Hematopoietic multipotent progenitor cell treated with erythropoietin and hydrocortisone succinate and interleukin-3 and kit ligand, for 6 days (in vitro differentiated cells): ENCODE data around the gene MARCHF10.
"Not testable (repeated sequence)": the region's sequence is repeated elsewhere in the genome, so short reads cannot be mapped to it uniquely, and the experiment has no call there.

Source experiments
- DNase-seq: peaks from one replicate; pipeline ENCODE4 v3.0.0-alpha.2; 2015

The MARCHF10 gene

DNA sequence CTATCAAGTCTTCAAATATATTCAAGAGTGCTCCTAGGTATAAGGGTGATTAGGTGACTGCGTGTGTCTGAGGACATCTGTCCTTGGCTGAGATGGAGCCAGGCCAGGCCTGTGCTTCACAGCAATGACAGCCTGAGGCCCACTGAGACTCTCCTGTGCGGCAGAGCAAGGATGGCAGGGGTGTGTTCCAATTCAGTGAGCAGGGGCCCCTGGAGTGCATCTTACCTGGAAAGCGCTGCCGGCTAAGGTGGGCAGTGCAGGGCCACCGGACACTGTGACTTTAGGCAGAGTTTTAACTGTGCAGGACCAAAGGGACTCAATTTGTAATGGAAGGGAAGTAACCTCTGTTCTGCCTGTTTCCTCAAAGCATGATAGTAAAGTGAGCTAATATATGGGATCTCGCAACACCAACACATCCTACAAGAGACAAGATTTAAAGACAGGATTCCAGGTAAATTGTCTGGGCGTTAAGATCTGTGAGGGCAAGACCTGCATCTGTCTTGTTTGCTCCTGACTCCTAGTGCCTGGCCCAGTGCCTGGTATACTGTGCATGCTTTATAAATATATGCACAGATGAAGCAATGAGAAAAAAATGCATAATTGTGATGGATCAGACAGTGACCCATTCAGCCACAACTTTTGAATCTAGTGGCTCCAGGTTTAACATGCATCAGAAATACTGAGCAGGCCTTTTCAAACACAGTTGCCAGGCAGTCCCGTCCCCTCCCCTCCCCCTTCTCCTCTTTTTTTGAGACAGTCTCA lies 93.9 kb downstream of the MARCHF10 start:
- no peak for DNase-seq

DNA sequence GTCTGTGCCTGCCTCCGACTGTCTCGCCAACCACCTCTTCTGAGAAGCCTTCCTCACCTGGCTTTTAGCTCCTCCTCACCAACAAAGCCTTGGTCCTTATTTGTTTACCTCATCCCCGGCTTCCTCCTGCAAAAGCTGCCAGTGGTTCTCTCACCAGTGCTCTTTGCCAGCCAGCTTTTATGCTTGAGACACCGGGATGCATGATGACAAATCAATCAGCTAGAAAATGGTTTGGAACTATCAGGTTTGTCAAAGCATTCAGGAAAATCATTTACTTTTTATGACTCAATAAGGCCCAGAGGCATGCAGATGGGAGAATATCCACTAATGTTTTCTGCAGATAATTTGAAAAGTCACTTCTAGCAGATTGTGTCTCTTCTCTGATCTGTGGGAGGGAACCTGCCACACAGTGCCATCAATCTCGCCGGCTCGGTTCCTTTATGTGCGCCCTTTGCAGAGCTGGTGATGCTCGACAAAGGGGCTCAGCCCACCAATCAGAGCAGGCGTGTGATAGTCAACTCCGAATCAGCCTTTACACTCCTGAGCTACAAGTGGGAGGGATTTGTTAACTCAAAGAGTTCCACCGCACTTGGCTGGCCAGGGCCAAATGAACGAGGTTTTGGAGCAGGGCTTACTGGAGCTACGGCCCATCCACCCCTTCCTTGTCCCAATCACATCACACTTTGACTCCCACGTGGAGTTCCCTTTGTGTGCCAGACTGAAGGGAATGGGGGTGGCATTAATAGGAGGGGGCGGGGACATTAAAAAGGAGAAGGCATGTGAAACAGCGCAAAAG lies 94.8 kb downstream of the MARCHF10 start:
- no peak for DNase-seq

DNA sequence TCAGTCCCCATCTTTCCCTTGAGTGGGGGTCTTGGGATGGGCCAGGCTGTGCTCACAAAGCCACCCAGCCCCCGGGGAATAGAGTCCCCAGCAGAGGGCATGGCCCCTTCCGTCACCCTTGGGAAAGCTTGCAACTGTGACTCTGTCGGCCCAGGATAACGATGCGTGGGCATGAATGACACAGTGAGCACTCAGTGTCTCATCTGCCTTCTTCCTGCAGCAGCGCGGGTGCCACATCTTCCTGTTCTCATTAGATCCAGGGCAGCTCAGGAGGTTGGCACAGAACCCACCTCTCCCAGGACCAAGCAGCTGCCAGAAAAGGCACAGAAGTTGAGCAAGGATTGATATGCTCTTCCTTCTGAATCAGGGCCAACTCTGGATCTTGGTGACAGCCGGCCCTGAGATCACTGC lies 95.9 kb downstream of the MARCHF10 start:
- DNase-seq, result no peak

DNA sequence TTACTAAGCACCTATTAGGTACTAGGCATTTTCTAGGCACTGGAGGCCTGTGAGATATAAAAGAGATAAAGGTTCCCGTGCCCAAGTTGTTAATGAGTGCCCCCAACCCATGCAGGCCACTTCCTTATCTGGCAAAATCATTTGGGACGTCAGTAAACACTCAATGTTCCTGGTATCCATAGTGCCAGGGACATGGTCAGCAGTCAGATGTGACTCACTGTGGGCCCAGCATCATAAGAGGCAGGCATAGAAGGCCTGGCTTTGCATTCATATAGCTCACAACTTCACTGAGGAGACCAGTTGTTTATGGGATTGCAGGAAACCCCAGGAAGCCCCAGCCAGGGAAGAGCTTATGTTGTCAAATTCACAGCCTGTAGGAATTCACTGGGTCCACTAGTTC lies 99.5 kb downstream of the MARCHF10 start:
- no peak for DNase-seq

DNA sequence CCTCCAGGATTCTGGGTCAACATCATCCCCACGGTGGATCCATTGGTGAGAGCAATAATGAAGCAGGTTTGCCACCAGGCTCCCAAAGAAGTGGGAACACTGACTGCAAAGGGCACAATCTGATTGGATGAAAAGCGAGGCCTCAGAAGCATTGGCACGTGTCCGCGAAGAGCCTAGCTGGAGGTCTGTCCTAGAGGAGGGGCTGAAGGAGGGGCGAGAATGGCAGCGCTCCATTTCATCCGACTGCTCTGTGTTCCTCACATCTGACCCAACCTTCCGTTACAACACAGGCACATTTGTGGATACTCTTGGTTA lies 100.7 kb downstream of the MARCHF10 start:
- DNase-seq, result no peak

DNA sequence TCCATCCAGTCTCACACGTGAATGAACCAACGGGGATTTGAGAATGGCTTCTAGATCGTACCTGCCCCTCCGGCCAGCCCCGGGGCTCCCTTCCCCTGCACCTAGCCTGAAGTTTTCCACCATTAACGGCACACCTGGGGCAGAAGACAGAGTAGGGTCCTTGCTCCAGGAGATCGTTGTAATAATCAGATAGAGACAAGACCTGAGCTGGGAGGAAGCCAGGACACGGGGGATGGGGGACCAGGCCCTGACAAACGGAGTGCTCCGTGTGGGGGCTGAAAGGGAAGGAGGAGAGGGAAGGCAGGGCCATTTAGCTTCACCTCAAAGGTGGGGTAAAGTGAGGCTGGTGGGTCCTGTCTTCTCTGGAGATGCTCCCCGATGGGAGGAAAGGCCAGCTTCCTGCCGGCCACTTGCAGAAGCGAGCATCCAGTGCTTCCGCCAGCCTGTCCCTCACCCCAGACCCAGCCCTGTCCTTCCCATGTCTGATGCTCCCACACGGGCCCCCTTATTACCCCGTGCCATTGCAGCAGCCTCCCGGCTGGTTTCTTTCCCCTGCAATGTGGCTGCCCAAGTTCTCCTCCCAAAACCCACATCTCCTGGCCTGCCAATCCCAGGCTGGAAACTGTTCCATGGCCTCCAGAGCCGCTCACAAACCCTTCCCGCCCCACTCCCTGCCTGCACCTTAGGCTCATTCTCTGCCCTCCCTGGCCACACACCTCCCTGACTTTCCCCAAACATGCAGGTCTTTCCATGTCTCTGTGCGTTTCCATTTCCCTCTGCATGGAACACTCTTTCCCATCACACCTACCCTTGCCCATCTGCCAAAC lies 101.3 kb downstream of the MARCHF10 start:
- no peak for DNase-seq

DNA sequence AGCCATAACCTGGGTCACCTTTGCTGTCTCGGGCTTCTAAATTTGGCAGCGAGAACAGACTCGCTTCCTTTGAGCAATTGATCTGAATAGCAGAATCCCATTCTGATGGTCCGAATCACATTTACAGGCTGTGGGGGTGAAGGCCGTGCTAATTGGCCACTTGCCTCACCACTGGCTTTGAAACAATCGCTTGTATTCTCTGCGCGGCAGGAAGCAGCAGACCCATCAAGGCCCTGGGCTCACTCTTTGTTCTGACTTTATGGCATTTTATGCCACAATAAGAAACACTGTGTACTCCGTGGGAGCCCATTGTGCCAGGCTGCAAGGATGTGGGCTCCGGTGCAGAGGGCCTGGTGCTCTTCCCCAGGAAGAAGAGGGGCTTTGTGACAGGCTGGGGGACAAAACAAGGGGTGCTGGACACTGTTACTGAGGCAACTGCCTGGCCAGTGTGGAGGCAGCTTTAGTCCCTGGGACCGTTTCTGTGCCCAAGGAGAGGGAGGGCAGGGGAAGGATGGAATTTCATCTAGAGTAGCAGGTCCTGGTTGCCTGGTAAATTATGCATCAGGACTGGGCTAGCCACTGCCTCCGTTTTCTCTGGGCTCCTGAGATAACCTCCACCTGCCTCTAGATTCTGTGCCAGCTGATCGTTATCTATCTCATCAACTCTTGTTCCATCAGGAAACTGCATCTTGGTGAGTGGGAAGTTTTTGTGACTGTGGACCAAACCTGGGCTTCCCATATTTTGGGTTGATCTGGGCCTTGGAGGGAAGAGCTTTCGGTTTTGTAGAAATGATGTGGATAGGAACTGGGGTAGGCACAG lies 102.1 kb downstream of the MARCHF10 start:
- DNase-seq, result no peak

DNA sequence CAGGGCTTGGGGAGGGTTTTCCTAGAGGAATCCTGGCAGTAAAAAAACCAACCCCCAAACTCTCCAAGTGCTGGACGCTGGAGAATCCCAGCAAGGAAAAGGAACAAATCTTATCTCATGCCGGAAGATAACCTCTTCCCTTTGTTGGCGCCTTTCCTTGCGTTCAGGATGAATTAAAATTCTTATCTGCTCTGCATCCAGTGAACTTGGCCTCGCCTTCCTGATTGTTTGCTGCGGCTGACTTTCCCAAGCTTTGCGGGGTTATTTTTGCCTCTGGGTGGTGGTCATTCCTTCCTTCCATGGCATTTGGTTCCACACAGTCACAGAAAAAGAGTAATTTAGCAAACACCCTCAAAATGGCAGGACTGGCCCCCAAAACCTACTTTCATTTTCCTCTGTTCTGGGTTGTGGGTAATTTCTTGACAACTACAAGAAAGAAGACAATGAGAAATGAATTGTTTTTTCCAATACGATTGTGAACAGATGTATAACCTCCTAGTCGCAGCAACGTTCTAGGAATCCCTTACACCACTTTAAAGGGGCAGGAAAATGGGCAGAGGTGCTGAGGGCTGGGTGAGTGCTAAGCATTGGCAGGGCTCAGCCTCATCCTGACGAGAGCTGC lies 102.8 kb downstream of the MARCHF10 start:
- DNase-seq, result no peak

DNA sequence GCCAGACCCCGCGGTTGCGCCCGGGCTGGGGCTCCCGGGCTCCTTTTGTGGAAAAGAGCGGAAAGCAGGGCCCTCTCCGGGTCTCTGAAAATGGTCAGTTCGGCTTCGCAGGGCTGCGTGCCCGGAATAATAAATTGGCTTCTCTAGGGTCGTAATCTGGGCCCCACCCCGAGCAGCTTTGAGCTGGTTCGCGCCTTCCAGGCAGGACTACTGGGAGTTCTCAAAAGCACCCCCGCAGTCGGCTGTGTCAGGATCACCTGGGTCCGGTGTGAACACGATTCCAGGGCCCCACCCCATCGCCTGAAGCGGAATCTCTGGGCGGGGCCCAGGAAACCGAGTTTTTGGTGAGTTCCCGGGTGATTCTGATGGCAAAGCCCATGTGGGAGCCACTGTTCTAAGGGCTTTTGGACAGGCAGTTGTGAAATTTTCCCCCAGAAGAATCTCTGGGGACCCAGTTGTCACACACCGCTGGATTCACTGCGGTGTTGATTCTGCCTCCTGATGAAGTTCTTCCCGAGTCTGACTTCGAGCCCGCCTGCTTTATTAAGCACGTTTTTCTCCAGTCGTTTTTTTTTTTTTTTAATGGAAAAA lies 103.6 kb downstream of the MARCHF10 start:
- peak; percentile 32 for DNase-seq

DNA sequence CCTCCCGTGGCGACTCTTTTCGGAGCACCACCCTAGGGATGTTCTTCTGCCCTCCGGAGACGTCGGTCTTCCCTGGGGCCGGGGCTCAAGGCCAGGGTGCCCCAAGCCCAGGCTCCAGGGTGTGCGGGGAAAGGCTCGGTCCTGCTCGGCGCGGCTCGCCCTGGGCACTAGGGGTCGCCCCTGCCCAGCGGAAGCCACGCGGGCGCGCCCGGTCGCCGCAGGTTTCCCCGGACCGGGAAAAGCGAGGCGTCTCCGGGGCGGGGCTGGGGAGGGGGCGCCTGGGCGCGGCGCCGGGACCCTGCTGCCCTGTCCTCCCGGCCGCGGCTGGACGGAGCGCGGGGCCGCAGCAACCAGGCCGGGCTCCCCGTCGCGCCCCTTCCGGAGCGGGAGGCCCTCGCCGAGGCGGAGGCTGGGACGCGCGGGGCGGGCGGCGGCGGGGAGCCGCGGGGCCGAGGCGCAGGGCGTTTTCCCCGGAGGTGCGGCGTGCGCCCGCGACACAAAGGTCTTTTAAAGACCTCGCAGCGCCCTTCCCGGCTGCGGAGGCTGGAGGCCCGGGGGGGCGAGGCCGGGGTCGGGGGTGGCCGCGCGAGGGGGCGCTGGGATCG lies 104.2 kb downstream of the MARCHF10 start:
- peak; percentile 81 for DNase-seq

DNA sequence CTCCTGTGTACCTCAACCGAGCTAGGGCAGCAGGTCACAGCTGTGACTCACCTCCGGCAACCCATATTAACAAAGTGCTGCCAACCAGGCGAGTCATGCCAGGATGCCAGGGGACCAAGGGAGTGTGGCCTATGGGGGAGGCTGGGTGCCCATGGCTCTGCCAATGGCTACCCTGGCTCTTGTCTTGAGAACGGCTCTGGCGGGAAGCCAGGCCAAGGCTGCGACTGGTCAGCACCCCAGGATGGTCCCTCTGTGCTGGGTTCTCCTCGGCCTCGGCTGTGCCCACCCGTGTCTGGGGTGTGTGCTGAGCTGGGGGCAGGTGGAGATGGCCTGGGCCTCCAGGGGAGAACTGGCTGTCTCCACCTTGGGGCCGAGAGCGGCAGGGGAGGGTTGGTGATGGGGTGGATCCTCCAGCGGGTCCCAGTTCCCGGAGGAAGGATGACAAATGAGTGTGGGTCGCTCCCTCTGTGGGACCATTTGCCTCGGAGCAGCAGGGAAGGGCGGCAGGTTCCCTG lies 104.8 kb downstream of the MARCHF10 start:
- DNase-seq, result no peak

DNA sequence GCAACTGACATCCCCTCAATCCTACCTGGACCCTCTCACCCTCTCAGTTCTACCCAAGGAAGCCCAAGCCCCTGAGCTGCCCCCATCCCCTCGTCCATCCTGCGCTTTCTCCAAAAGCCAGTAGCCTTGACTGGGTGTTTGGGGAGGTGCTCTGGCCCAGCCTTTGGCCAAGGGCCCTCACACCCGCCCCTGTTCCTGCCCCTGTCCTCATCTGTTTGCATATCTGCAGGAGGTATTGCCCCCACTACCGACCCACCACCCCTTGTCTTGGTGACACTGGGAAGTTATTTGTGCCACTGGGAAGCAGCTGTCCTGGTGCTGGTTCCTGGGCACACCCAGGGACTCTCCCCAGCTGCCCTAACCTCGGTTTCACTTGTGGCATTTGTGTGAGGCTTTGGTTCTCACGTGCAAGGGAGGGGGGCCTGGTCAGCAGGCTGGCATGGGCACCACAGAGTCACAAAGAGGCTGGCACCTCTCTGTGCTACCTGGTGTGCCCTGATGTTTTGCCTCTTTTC lies 105.3 kb downstream of the MARCHF10 start:
- DNase-seq, result no peak

DNA sequence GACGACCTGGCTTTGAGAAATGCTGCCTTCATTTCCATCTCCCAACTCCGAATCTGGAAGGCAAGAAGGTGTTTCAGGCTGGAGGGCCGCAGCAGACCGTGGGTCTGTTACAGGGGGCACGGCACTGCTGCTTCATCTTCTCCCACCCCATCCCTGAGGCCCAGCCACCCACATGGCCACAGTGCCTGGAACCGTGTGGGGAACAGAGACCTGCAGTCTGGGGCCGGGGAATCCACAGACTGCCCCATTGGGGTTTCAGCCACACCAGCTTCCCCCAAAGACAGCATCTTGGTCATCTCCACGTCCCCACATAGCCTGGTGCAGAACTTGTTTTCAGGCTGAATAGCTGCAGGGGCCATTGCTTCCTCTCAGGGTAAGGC lies 106.4 kb downstream of the MARCHF10 start:
- DNase-seq, result no peak

DNA sequence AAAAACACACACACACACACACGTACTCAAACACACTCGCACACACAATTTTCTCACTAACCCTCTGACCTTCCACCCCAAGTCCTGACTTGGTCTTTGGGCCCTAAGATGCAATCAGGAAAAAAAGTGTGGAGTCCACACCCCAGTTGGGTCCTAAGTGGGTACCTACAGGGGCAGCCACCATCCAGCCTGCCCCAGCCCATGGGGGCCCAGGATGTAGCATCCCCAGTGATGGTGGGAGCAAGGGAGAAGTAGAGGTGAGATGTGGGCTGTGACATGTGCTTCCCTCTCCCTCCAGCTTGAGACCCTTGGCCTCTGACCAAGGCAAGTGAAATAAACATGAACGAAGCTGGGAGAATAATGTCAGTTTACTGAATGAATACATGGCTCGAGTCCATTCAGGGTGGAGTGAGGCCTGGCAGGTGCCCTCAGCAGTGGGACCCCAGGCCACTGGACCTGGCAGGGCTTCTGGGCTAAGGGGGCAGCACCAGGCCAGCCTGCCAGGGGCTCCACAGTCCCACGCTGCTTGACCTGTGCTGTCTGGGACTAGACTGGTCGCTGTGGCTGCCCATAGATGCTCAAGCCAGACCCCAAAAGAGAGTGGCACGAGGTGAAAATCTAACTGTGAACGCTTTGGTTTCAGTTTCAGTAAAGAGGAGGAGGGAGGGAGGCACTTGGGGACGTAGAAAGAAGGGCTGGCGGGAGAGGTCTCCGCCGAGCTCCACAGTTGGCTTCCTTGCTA lies 107.0 kb downstream of the MARCHF10 start:
- DNase-seq, result no peak

DNA sequence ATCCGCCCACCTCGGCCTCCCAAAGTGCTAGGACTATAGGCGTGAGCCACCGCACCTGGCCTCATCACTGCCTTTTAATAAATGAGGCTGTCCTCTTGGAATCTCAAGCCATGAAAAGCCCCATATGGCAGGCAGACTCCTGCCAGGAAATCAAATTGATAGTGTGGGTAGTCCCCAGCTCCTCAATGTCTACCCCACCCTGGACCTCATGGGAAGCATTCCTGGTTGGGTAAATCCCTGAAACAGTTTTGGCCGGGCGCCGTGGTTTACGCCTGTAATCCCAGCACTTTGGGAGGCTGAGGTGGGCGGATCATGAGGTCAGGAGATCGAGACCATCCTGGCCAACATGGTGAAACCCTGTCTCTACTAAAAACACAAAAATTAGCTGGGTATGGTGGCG lies 109.7 kb downstream of the MARCHF10 start:
- not testable (repeated sequence) for DNase-seq

DNA sequence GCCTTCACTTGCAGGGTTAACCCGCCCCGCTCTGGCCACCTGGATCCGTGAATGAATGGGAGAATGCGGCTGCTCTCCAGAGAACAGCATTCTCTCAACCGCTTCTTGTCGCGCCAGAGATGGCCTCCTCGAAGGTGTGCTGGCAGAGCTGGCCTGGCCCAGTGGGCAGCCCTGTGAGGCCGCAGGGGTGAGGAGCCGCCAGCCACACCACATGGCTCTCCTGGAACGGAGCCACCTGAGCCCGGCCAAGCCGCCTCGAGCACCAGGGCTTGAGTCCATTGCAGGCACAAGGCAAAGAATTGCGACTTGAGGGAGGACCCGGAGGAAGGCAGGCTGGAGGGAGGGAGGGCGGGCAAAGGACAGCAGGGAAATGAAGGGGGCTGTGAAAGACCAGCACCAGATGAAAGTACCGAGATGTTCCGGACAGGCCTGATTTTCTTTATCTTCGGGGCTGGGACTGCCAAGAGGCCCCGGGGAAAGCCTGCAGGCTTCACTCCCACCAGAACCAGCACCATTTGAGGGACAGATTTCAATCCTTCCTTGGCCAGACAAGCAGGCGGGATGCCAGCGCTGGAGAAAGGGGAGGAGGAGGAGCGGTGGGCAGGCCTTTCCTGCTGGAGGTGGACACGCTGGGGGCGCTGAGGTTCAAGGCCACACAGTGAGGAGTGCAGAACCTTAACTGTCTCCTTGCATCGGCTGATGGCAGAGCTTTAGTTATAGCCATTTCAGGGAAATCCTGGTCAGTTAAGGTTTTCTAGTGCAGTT lies 111.2 kb downstream of the MARCHF10 start:
- DNase-seq, result no peak

DNA sequence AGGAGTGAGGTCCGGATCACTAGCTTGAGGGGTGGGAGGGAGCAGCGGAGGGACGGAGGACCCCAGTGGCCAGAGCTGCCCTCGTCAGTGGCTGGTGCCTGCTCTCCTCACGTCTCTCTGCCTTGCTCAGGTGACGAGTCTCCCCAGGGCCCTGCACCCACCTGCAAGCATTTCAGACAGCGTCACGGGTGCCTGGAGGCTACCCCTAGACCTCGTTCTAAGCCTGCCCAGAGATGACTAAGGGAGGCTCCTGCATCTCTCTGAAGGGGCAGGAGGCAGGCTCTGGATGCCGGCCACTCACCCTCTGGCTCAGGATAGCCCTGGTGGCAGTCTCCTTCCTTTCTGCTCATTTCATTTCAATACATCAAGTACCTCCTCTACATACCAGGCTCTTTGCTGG lies 111.9 kb downstream of the MARCHF10 start:
- no peak for DNase-seq

DNA sequence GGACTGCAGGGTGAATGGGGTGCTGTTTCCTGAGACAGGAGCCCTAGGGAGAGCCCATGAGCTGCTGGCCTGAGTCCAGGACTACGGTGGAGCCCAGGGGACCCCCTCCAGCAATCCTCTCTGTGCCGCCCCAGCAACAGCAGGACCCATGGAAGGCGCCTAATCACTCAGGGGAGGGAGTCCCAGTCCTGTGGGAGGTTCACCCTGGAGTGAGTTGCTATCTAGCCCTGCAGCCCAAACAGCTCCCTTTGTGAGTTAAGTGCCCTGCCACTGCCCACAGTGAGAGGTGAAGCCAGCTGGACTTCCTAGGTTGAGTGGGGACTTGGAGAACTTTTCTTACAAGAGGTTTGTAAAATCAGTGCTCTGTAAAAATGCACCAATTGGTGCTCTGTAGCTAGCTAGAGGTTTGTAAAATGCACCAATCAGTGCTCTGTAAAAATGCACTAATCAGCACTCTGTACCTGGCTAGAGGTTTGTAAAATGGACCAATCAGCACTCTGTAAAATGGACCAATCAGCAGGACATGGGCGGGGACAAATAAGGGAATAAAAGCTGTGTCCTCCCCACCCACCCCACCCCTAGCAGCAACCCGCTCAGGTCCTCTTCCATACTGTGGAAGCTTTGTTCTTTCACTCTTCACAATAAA lies 112.9 kb downstream of the MARCHF10 start:
- peak; percentile 38 for DNase-seq
